DMS53 treated with DMSO at 0.1 percent for 48 hours (cell line): ENCODE data around the gene SLC12A5.

Source experiments
- DNase-seq: peaks from one replicate; lab custom pipeline; 2025; ENCODE audit not compliant: unreplicated experiment; lab: John Stamatoyannopoulos, UW

Gene SLC12A5

GRCh38 chr20:46025376-46025783 is 3.6 kb upstream of the SLC12A5 start:
- DNase-seq = no peak

- peak; percentile 8 for DNase-seq
These were observed 1.7 kb upstream of the SLC12A5 start for GRCh38 chr20:46027245-46027853.

- DNase-seq = no peak
These were observed 905 bp upstream of the SLC12A5 start for GRCh38 chr20:46028110-46028509.

GRCh38 chr20:46030284-46031013 is 1.4 kb downstream of the SLC12A5 start:
- DNase-seq = no peak

DNA sequence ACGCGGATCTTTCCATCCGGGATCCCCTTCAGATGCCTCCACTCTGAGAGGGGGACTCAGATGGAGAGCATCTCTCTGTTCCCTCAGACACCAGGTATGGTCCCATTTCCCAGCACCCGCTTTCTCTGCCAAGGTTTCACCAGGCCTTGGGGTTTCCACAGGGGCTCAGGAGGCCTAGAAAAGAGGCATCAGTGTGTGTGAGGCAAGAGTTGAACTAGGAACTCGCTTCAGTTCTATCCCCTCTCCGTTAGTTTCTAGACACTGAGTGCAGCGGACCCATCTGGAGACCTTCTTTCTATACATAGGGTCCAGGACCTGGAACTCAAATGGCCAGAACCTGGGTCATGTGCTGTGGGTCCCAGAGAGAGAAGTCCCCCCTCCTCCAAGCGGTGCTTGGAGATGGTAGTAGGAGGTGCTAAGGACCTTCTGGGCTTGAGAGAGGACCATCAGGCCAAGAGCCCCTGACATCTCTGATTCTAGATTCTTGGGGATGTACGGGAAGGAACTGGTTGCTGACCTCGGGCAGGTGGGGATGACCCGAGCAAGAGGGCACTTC is 2.1 kb downstream of the SLC12A5 start:
- no peak for DNase-seq

GRCh38 chr20:46031701-46032254 is 2.8 kb downstream of the SLC12A5 start:
- peak; percentile 70 for DNase-seq

GRCh38 chr20:46034039-46034438 is 5.0 kb downstream of the SLC12A5 start:
- DNase-seq = no peak

GRCh38 chr20:46035253-46035652 is 6.2 kb downstream of the SLC12A5 start:
- DNase-seq = no peak

GRCh38 chr20:46035713-46036112 is 6.7 kb downstream of the SLC12A5 start:
- DNase-seq = no peak

DNA sequence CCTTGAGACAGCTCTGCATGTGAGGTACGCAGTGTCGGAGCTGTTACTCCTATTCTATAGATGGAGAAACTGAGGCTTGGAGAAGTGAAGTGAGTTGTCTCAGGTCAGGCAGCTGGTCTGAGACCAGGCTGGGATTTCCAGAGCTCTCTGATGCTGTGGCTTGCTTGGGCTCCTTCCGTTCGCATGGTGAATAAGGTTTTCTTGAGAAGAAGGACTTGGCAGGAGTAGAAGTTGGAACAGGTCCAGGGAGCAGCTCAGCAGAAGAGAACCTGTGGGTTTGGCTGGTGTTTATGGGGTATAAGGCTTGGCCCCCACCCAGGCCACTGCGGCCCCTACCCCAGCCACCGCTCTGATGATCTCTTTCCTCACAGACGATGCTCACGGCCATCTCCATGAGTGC is 7.4 kb downstream of the SLC12A5 start:
- no peak for DNase-seq

- no peak for DNase-seq
These were observed 8.0 kb downstream of the SLC12A5 start for GRCh38 chr20:46037036-46037435.

DNA sequence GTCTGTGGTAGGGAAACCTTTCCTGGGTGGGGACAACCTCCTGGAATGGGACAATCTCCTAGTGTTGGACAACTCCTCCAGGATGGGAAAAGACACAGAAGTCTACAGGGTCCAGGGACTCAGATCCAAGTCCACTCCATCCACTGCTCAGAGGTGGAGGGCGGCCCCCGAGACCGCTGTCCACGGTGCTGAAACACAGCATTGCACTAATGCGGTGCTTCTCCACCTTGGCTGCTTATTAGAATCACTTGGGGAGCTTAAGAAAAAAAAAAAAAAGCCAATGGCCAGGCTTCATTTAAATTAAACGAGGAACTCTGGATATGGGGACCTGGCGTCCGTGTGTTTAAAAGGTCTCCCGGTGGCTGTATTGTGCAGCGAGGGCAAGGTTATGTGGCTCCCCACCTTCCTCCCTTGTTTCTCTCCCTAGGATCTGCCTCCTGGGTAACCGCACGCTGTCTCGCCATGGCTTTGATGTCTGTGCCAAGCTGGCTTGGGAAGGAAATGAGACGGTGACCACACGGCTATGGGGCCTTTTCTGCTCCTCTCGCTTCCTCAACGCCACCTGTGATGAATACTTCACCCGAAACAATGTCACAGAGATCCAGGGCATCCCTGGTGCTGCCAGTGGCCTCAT is 12.0 kb downstream of the SLC12A5 start:
- no peak for DNase-seq

DNA sequence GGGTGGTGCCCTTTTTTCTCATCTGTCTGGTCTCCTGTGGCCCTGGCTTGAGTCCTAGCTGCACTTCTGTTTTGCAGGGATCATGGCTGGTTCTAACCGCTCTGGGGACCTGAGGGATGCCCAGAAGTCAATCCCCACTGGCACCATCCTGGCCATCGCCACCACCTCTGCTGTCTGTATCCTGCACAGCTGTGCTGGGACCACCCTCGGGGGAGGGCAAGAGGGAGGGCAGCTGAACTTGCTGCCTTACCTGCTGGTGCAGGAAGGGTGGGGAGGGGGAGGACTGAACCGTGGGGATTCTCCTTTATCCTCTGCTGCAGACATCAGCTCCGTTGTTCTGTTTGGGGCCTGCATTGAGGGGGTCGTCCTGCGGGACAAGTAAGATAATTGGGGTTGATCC is 14.5 kb downstream of the SLC12A5 start:
- DNase-seq = no peak

DNA sequence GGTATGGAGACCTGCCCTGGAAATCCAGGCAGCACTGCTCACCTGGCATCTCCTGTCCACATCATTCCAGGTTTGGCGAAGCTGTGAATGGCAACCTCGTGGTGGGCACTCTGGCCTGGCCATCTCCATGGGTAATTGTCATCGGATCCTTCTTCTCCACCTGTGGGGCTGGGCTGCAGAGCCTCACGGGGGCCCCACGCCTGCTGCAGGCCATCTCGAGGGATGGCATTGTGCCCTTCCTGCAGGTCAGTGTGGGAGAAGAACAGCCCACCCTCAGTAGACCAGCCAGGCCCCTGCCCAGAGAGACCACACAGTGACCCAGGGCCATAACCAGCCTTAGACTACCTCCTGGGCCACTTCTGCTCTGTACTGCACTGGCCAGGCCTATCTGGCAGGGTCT is 15.9 kb downstream of the SLC12A5 start:
- DNase-seq = no peak

- DNase-seq = no peak
These were observed 17.7 kb downstream of the SLC12A5 start for GRCh38 chr20:46046588-46047310.

- no peak for DNase-seq
These were observed 18.8 kb downstream of the SLC12A5 start for GRCh38 chr20:46047821-46048220.

DNA sequence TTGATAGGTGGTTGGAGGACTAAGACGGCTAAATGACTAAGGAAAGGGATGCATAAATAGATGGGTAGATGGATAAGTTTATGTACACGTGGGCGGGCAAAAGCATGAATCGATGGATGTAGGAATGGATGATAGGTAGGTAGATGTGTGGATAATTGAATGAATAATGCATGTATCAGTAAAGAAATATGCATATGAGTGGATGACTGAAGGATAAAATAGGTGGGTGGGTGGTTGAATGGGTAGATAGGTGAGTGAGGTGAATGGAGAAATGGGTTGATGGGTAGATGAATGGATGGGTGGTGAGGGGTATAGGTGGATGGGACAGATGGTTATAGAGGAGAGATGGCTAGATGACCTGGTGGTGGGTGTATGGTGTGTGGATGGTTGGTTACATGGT is 20.2 kb downstream of the SLC12A5 start:
- DNase-seq = no peak

DNA sequence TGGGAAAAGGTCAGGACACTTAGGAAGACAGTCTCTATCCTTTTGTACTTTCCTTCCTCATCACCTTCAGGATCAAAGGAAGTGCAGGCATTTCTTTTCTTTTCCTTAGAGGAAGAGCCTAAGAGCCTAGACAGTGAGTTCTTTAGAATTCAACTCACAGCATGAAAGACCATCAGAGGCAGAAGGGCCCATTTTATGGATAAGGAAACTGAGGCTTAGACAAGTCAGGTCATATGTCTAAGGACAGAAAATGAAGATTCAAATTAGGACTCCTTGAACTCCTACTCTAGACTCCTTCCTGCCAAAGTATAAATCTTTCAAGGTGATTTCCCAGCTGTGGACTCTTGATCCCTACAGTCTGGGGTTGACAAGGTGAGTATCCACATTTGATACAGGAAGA is 20.8 kb downstream of the SLC12A5 start:
- DNase-seq = no peak

- DNase-seq = no peak
These were observed 21.4 kb downstream of the SLC12A5 start for GRCh38 chr20:46050444-46050843.

DNA sequence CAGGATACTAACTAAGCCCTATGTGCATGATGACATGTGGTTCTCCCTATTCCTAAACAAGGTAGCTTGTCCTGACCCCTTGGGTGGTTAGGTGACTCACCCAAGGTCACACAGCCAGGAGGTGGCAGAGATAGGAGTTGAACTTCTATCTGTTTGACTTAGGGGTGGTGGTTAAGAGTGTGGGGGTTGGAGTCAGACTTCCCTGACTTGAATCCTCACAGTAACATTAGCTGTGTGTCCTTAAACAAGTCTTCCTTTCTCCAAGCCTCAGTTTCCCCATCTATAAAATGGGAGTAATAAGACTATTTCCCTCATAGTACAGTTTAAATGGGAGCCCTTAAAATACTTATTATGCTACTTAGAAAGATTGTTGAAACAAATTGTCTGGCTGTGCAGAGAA is 21.9 kb downstream of the SLC12A5 start:
- no peak for DNase-seq
